ENCODE data around the gene CNOT4.

The CNOT4 gene

GRCh38 chr7:135380351-135380750, 129.6 kb downstream of the CNOT4 start:
- Histone ChIP-seq H2BK5ac (ENCODE audit: low read length) (no peak overlapping the region), H3K4ac (ENCODE audit: low read length) (no peak overlapping the region), H4K91ac (ENCODE audit: low read depth, low read length, poor library complexity) (no peak overlapping the region), H3K4me1 (ENCODE audit: control insufficient read depth in 2 of 2, insufficient read depth in 1 of 2, low read depth in 1 of 2, low read length in 2 of 2) (no peaks in the 10 kb centered on the region), H2AFZ (ENCODE audit: low read length) (no peak overlapping the region), H3K27ac (replicated peaks; ENCODE audit: low read length) (no peak overlapping the region), H3K14ac (ENCODE audit: low read length) (no peak overlapping the region), H2BK120ac (ENCODE audit: low read depth, low read length) (no peak overlapping the region), H2BK15ac (ENCODE audit: low read length) (no peak overlapping the region), H3K4me3 (ENCODE audit: low read length in 2 of 2) (no peak overlapping the region), H3K9ac (ENCODE audit: low read depth, low read length, poor library complexity) (no peak overlapping the region), H3K79me1 (ENCODE audit: low read depth, low read length) (no peaks in the 10 kb centered on the region), H3K36me3 (replicated peaks in 1 of 2; ENCODE audit: control insufficient read depth in 2 of 2, insufficient read depth in 2 of 2, low read length in 2 of 2) (no peaks in the 10 kb centered on the region), H3K23ac (ENCODE audit: low read depth, low read length, poor library complexity) (no peak overlapping the region), H4K8ac (ENCODE audit: low read depth, low read length) (no peak overlapping the region), H3K18ac (ENCODE audit: low read length) (no peak overlapping the region), H2BK12ac (ENCODE audit: low read length) (no peak overlapping the region), H3K4me2 (ENCODE audit: insufficient read depth, low read length, poor library complexity, severe bottlenecking) (no peak overlapping the region), H3K9me3 (replicated peaks in 1 of 2; ENCODE audit: control insufficient read depth in 2 of 2, insufficient read depth in 1 of 2, low read depth in 1 of 2, low read length in 2 of 2) (no peaks in the 10 kb centered on the region), H3K27me3 (ENCODE audit: control insufficient read depth in 3 of 3, insufficient read depth in 3 of 3, low read depth in 1 of 3, low read length in 3 of 3) (no peaks in the 10 kb centered on the region), H2AK5ac (ENCODE audit: low read depth, low read length) (no peak overlapping the region)
- DNase-seq (ENCODE audit: low spot score) = no peak

- Histone ChIP-seq H2BK15ac (ENCODE audit: low read length) (no peak overlapping the region), H2BK12ac (ENCODE audit: low read length) (no peak overlapping the region), H3K79me1 (ENCODE audit: low read depth, low read length) (no peaks in the 10 kb centered on the region), H3K27ac (replicated peaks; ENCODE audit: low read length) (no peak overlapping the region), H3K9me3 (replicated peaks in 1 of 2; ENCODE audit: control insufficient read depth in 2 of 2, insufficient read depth in 1 of 2, low read depth in 1 of 2, low read length in 2 of 2) (no peaks in the 10 kb centered on the region), H3K4ac (ENCODE audit: low read length) (no peak overlapping the region), H3K23ac (ENCODE audit: low read depth, low read length, poor library complexity) (no peak overlapping the region), H2AFZ (ENCODE audit: low read length) (no peak overlapping the region), H3K36me3 (replicated peaks in 1 of 2; ENCODE audit: control insufficient read depth in 2 of 2, insufficient read depth in 2 of 2, low read length in 2 of 2) (no peaks in the 10 kb centered on the region), H3K4me3 (ENCODE audit: low read length in 2 of 2) (no peak overlapping the region), H3K4me2 (ENCODE audit: insufficient read depth, low read length, poor library complexity, severe bottlenecking) (no peak overlapping the region), H2BK5ac (ENCODE audit: low read length) (no peak overlapping the region), H3K4me1 (ENCODE audit: control insufficient read depth in 2 of 2, insufficient read depth in 1 of 2, low read depth in 1 of 2, low read length in 2 of 2) (no peaks in the 10 kb centered on the region), H2AK5ac (ENCODE audit: low read depth, low read length) (no peak overlapping the region), H3K14ac (ENCODE audit: low read length) (no peak overlapping the region), H4K91ac (ENCODE audit: low read depth, low read length, poor library complexity) (no peak overlapping the region), H3K9ac (ENCODE audit: low read depth, low read length, poor library complexity) (no peak overlapping the region), H3K18ac (ENCODE audit: low read length) (no peak overlapping the region), H2BK120ac (ENCODE audit: low read depth, low read length) (no peak overlapping the region), H3K27me3 (ENCODE audit: control insufficient read depth in 3 of 3, insufficient read depth in 3 of 3, low read depth in 1 of 3, low read length in 3 of 3) (no peaks in the 10 kb centered on the region), H4K8ac (ENCODE audit: low read depth, low read length) (no peak overlapping the region)
- no peak for DNase-seq (ENCODE audit: low spot score)
Measured at GRCh38 chr7:135377171-135377570, 132.7 kb downstream of the CNOT4 start.

- no peak overlapping the region for H3K4ac ChIP-seq (ENCODE audit: low read length)
- no peak overlapping the region for H2BK12ac ChIP-seq (ENCODE audit: low read length)
- H3K18ac ChIP-seq (ENCODE audit: low read length) = no peak overlapping the region
- H4K91ac ChIP-seq (ENCODE audit: low read depth, low read length, poor library complexity) = no peak overlapping the region
- no peaks in the 10 kb centered on the region for H3K4me1 ChIP-seq (ENCODE audit: control insufficient read depth in 2 of 2, insufficient read depth in 1 of 2, low read depth in 1 of 2, low read length in 2 of 2)
- no peak overlapping the region for H3K27ac ChIP-seq (replicated peaks; ENCODE audit: low read length)
- H3K9me3 ChIP-seq (replicated peaks in 1 of 2; ENCODE audit: control insufficient read depth in 2 of 2, insufficient read depth in 1 of 2, low read depth in 1 of 2, low read length in 2 of 2) = no peaks in the 10 kb centered on the region
- no peak overlapping the region for H2BK15ac ChIP-seq (ENCODE audit: low read length)
- H3K4me3 ChIP-seq (ENCODE audit: low read length in 2 of 2) = no peak overlapping the region
- WGBS, 2 donors (ENCODE audit: extremely low coverage in 2 of 2, insufficient read length in 2 of 2, insufficient replicate concordance in 1 of 2) = no CpG with 5 or more reads among the region's 5 CpGs
- no peak overlapping the region for H3K4me2 ChIP-seq (ENCODE audit: insufficient read depth, low read length, poor library complexity, severe bottlenecking)
- H3K79me1 ChIP-seq (ENCODE audit: low read depth, low read length) = no peaks in the 10 kb centered on the region
- H3K9ac ChIP-seq (ENCODE audit: low read depth, low read length, poor library complexity) = no peak overlapping the region
- no peak overlapping the region for H3K14ac ChIP-seq (ENCODE audit: low read length)
- no peak overlapping the region for H2AFZ ChIP-seq (ENCODE audit: low read length)
- no peak overlapping the region for H3K23ac ChIP-seq (ENCODE audit: low read depth, low read length, poor library complexity)
- H2AK5ac ChIP-seq (ENCODE audit: low read depth, low read length) = no peak overlapping the region
- H4K8ac ChIP-seq (ENCODE audit: low read depth, low read length) = no peak overlapping the region
- H2BK5ac ChIP-seq (ENCODE audit: low read length) = no peak overlapping the region
- H3K36me3 ChIP-seq (replicated peaks in 1 of 2; ENCODE audit: control insufficient read depth in 2 of 2, insufficient read depth in 2 of 2, low read length in 2 of 2) = no peaks in the 10 kb centered on the region
- no peak for DNase-seq (ENCODE audit: low spot score)
- H3K27me3 ChIP-seq (ENCODE audit: control insufficient read depth in 3 of 3, insufficient read depth in 3 of 3, low read depth in 1 of 3, low read length in 3 of 3) = no peaks in the 10 kb centered on the region
- H2BK120ac ChIP-seq (ENCODE audit: low read depth, low read length) = no peak overlapping the region
Measured at GRCh38 chr7:135375908-135376699, 133.8 kb downstream of the CNOT4 start.

GRCh38 chr7:135374736-135375135, 135.2 kb downstream of the CNOT4 start:
- Histone ChIP-seq H3K4me2 (ENCODE audit: insufficient read depth, low read length, poor library complexity, severe bottlenecking) (no peak overlapping the region), H2AK5ac (ENCODE audit: low read depth, low read length) (no peak overlapping the region), H2BK12ac (ENCODE audit: low read length) (no peak overlapping the region), H3K23ac (ENCODE audit: low read depth, low read length, poor library complexity) (no peak overlapping the region), H3K27ac (replicated peaks; ENCODE audit: low read length) (no peak overlapping the region), H3K14ac (ENCODE audit: low read length) (no peak overlapping the region), H4K8ac (ENCODE audit: low read depth, low read length) (no peak overlapping the region), H3K4ac (ENCODE audit: low read length) (no peak overlapping the region), H4K91ac (ENCODE audit: low read depth, low read length, poor library complexity) (no peak overlapping the region), H2BK120ac (ENCODE audit: low read depth, low read length) (no peak overlapping the region), H3K18ac (ENCODE audit: low read length) (no peak overlapping the region), H3K4me3 (ENCODE audit: low read length in 2 of 2) (no peak overlapping the region), H2AFZ (ENCODE audit: low read length) (no peak overlapping the region), H3K9ac (ENCODE audit: low read depth, low read length, poor library complexity) (no peak overlapping the region), H2BK5ac (ENCODE audit: low read length) (no peak overlapping the region), H3K9me3 (replicated peaks in 1 of 2; ENCODE audit: control insufficient read depth in 2 of 2, insufficient read depth in 1 of 2, low read depth in 1 of 2, low read length in 2 of 2) (no peaks in the 10 kb centered on the region), H3K79me1 (ENCODE audit: low read depth, low read length) (no peaks in the 10 kb centered on the region), H3K27me3 (ENCODE audit: control insufficient read depth in 3 of 3, insufficient read depth in 3 of 3, low read depth in 1 of 3, low read length in 3 of 3) (no peaks in the 10 kb centered on the region), H3K36me3 (replicated peaks in 1 of 2; ENCODE audit: control insufficient read depth in 2 of 2, insufficient read depth in 2 of 2, low read length in 2 of 2) (peaks cover 0 to 7% of the 10 kb centered on the region in 2 donors), H3K4me1 (ENCODE audit: control insufficient read depth in 2 of 2, insufficient read depth in 1 of 2, low read depth in 1 of 2, low read length in 2 of 2) (no peaks in the 10 kb centered on the region), H2BK15ac (ENCODE audit: low read length) (no peak overlapping the region)
- DNase-seq (ENCODE audit: low spot score) = no peak
- WGBS, 2 donors (ENCODE audit: extremely low coverage in 2 of 2, insufficient read length in 2 of 2, insufficient replicate concordance in 1 of 2) = no CpG with 5 or more reads among the region's 3 CpGs

Data from neuronal stem cell (in vitro differentiated cells).